Measurements from ENCODE around the gene ARHGEF10L. TPM values are rescaled to one million over a fixed set of nuclear protein-coding genes. Genes with fewer than 3 reads are reported as not detected.

The ARHGEF10L gene
- total RNA-seq, 1 donor = 39.1 TPM

- DNase-seq (ENCODE audit: insufficient read length, low spot score, missing footprints) = no peak
- H3K4me1 ChIP-seq (ENCODE audit: insufficient read depth, low read length) = peaks cover 7% of the 10 kb centered on the region
- peaks cover 32% of the 10 kb centered on the region for H3K36me3 ChIP-seq (ENCODE audit: insufficient read depth, low read length)
- no peak for TF ChIP-seq CTCF (IDR thresholded peaks at IDR 0.05; ENCODE audit: extremely low read depth, low read depth, low read length)
- peaks cover 18% of the 10 kb centered on the region for H4K20me1 ChIP-seq (ENCODE audit: insufficient read depth, low read length)
- H3K4me3 ChIP-seq (ENCODE audit: insufficient read depth, low read length) = no peak overlapping the region
- H2AFZ ChIP-seq (ENCODE audit: low read length) = no peak overlapping the region
- H3K79me2 ChIP-seq (ENCODE audit: insufficient read depth, low read length) = no peaks in the 10 kb centered on the region
- no peaks in the 10 kb centered on the region for H3K27me3 ChIP-seq (ENCODE audit: insufficient read depth, low read length)
- no peak overlapping the region for H3K27ac ChIP-seq (ENCODE audit: low read depth, low read length)
- no peaks in the 10 kb centered on the region for H3K9me3 ChIP-seq (ENCODE audit: low read depth, low read length)
- H3K4me2 ChIP-seq (ENCODE audit: insufficient read depth, low read length) = no peak overlapping the region
These were observed 110.0 kb downstream of the ARHGEF10L start for GRCh38 chr1:17649371-17650106.

- peaks cover 5% of the 10 kb centered on the region for H3K4me1 ChIP-seq (ENCODE audit: insufficient read depth, low read length)
- H3K9me3 ChIP-seq (ENCODE audit: low read depth, low read length) = no peaks in the 10 kb centered on the region
- no peak for TF ChIP-seq CTCF (IDR thresholded peaks at IDR 0.05; ENCODE audit: extremely low read depth, low read depth, low read length)
- peaks cover 8% of the 10 kb centered on the region for H4K20me1 ChIP-seq (ENCODE audit: insufficient read depth, low read length)
- no peaks in the 10 kb centered on the region for H3K27me3 ChIP-seq (ENCODE audit: insufficient read depth, low read length)
- no peak for DNase-seq (ENCODE audit: insufficient read length, low spot score, missing footprints)
- H3K79me2 ChIP-seq (ENCODE audit: insufficient read depth, low read length) = no peaks in the 10 kb centered on the region
- no peak overlapping the region for H3K4me2 ChIP-seq (ENCODE audit: insufficient read depth, low read length)
- no peak overlapping the region for H2AFZ ChIP-seq (ENCODE audit: low read length)
- no peak overlapping the region for H3K27ac ChIP-seq (ENCODE audit: low read depth, low read length)
- H3K4me3 ChIP-seq (ENCODE audit: insufficient read depth, low read length) = no peak overlapping the region
- peaks cover 49% of the 10 kb centered on the region for H3K36me3 ChIP-seq (ENCODE audit: insufficient read depth, low read length)
These were observed 113.8 kb downstream of the ARHGEF10L start for GRCh38 chr1:17653276-17653675.

- Histone ChIP-seq H3K4me1 (ENCODE audit: insufficient read depth, low read length) (no peaks in the 10 kb centered on the region), H2AFZ (ENCODE audit: low read length) (no peak overlapping the region), H3K27ac (ENCODE audit: low read depth, low read length) (no peak overlapping the region), H3K4me2 (ENCODE audit: insufficient read depth, low read length) (no peak overlapping the region), H3K27me3 (ENCODE audit: insufficient read depth, low read length) (no peaks in the 10 kb centered on the region), H3K79me2 (ENCODE audit: insufficient read depth, low read length) (no peaks in the 10 kb centered on the region), H3K36me3 (ENCODE audit: insufficient read depth, low read length) (peaks cover 49% of the 10 kb centered on the region), H3K9me3 (ENCODE audit: low read depth, low read length) (no peaks in the 10 kb centered on the region), H3K4me3 (ENCODE audit: insufficient read depth, low read length) (no peak overlapping the region), H4K20me1 (ENCODE audit: insufficient read depth, low read length) (peaks cover 12% of the 10 kb centered on the region)
- DNase-seq (ENCODE audit: insufficient read length, low spot score, missing footprints) = peak; percentile 99
- peak; percentile 91 for TF ChIP-seq CTCF (IDR thresholded peaks at IDR 0.05; ENCODE audit: extremely low read depth, low read depth, low read length)
These were observed 114.3 kb downstream of the ARHGEF10L start for GRCh38 chr1:17653728-17654351.

GRCh38 chr1:17654519-17654918, 115.0 kb downstream of the ARHGEF10L start:
- DNase-seq (ENCODE audit: insufficient read length, low spot score, missing footprints) = no peak
- Histone ChIP-seq H3K4me1 (ENCODE audit: insufficient read depth, low read length) (no peaks in the 10 kb centered on the region), H3K27ac (ENCODE audit: low read depth, low read length) (no peak overlapping the region), H3K36me3 (ENCODE audit: insufficient read depth, low read length) (peaks cover 52% of the 10 kb centered on the region), H3K4me3 (ENCODE audit: insufficient read depth, low read length) (no peak overlapping the region), H4K20me1 (ENCODE audit: insufficient read depth, low read length) (peaks cover 16% of the 10 kb centered on the region), H3K9me3 (ENCODE audit: low read depth, low read length) (no peaks in the 10 kb centered on the region), H3K4me2 (ENCODE audit: insufficient read depth, low read length) (no peak overlapping the region), H3K27me3 (ENCODE audit: insufficient read depth, low read length) (no peaks in the 10 kb centered on the region), H3K79me2 (ENCODE audit: insufficient read depth, low read length) (no peaks in the 10 kb centered on the region), H2AFZ (ENCODE audit: low read length) (no peak overlapping the region)
- no peak for TF ChIP-seq CTCF (IDR thresholded peaks at IDR 0.05; ENCODE audit: extremely low read depth, low read depth, low read length)
